A204.1 (cell line): Measurements from ENCODE around the gene C12orf42.
"Not testable (repeated sequence)": the region's sequence is repeated elsewhere in the genome, so short reads cannot be mapped to it uniquely, and the experiment has no call there.

Experiments
- FAIRE-seq: peaks from 2 replicates; lab custom pipeline; 2012; peaks lifted over from hg19 to GRCh38; lab: Jason Lieb, UNC

Gene C12orf42

GRCh38 chr12:103494734-103495468 lies 867 bp downstream of the C12orf42 start:
- no peak for FAIRE-seq

DNA sequence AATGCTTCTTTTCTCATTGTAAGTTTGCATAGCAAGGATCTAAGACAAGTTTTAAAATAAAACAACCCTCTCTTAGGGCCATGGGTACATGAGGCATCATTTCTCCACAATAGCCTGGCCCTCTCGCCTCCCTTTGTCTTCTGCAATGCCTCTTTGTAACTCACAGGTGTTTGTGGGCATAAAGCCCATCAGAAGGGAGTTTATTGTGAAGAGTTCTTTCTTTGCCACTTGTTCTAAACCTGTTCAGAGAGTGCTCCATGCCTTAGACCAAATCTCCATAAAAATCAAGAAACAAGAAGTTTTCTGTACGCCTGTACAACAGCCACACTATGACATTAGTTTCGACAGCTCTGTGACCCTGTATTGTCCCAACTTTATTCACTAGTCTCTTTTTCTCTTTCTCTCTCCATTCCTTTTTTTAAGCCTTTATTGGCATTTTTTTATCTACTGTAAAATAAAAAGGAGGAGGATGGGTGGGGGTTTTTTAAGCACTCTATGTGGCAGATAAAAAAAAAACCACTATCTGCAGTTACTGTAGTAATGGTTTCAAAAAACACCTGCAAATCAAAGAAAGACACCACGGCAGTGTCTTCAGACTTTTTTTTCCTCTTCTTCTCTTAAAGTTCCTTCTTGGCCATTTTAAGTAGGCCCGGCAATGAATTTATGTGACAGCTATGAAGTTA lies 1.6 kb downstream of the C12orf42 start:
- no peak for FAIRE-seq

DNA sequence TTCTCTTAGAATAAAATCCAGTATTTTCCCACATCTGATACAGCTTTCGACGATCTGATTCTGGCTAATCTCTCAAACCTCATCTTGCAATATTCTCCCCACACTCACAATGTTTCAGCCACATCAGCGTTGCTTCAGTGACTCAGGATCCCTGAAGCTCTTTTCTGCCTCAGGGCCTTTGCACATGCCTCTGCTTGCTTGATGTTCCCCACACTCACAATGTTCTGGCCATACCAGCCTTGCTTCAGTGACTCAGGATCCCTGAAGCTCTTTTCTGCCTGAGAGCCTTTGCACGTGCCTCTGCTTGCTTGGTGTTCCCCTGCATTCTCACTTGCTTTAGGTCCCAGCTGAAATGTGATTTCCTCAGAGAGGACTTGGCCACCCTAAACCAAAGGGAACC lies 2.6 kb downstream of the C12orf42 start:
- FAIRE-seq: no peak

DNA sequence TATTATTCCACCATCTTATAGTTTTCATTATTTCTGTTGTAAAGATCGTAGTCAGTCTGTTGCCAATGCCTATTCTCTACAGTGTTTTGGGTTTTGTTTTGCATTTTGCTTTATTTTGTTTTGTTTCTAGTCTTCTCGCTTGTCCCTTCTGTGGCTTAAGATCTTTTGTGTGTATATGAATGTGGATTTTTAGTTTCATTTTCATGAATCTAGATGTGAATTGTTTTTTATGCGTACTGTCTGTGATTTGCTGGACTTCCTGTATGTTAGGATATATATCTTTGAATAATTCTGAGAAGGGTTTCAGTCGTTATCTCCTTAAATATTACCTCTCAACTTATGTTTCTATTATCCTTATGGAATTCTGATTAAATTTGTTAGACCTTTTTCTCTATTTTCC lies 13.4 kb downstream of the C12orf42 start:
- FAIRE-seq: no peak

- no peak for FAIRE-seq
Measured at GRCh38 chr12:103475073-103475472, 20.7 kb downstream of the C12orf42 start.

GRCh38 chr12:103470664-103471063 lies 25.1 kb downstream of the C12orf42 start:
- no peak for FAIRE-seq

DNA sequence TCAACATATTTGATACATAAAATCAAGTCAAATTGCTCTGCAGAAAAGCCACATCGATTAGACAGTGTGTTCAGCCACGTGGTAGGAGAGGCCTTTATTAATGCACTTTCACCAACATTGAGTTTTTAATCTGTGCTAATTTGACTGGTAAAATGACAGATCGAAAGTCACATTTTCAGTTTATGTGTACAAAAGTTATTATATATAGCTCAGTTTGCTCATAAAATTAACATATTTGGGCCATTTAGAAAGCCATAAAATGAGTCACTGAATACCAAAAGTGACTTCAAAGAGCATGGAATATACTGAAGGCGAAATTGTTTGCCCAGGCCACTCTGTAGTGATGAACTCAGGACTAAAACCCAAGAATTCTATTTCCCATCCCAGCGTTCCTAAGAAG lies 26.0 kb downstream of the C12orf42 start:
- FAIRE-seq: no peak

GRCh38 chr12:103468837-103469236 lies 26.9 kb downstream of the C12orf42 start:
- no peak for FAIRE-seq

DNA sequence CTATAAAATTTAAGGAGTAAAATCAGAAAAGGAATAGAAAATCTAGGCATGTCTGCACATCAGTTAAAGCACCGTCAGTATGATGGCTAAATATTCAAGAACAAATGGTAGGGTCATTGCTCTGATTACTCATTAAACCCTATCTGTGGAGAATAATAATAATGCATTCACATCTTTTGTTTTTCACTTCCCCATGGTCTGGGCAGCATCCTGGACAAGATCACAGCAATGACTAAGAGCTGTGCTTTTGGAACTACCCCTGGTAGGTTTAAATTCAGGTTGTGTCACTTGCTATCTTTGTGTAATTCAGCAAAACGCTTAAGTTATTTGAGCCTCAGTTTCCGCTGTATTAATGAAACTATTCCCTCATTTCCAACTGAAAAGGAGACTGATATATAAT lies 33.1 kb downstream of the C12orf42 start:
- FAIRE-seq: no peak

GRCh38 chr12:103457471-103457870 lies 38.3 kb downstream of the C12orf42 start:
- FAIRE-seq: no peak

- FAIRE-seq: no peak
Measured at GRCh38 chr12:103456006-103456405, 39.8 kb downstream of the C12orf42 start.

DNA sequence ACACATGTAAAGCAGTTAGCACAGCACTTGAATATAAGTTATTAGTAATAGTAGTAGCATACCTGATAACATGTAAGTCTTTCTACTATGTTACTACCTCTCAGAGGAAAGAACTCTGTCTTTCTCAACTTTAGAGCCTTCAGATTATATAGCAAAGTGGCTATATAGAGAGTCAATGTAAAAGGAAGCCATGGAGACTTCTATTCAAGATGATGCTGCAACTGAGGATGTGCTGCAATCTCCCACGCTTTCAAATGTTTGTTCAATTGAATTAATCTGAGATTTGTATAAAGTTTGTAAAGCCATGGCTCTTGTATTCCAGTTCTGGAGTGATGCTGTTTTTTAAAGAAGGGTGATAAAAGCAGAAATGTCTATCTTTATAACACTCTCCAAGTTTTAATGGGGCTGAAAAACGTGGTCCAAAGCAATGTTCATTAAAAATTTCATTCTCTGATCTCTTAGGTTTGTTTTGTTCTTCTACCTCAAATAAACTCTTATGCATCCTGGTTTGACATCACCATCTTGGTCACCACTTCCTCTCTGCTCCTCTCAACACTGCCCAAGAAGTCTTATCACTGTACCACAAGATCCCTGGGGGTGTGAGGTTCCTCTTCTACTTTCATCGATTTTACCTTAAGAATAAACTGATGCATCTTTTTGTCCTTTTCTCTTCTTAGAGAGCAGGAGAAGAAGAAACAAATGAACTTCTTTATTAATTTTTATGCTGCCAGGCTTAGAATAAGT lies 40.6 kb downstream of the C12orf42 start:
- no peak for FAIRE-seq

DNA sequence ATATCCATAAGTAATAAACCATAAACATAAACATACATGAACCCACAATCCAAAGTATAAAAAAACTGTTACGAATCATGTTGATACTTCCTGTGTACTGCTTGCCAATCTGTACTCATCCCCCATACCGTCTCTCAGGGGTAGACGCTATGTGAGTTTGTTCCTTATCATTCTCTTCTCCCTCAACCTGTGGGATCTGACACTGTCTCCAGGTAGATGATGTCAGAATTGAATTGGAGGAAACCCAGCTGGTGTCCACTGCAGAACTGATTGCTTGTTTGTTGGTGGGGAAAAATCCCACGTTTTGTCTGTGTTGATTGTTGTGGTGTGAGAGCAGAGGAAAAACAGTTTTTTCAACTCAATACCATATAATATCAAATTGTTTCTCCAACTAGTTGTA lies 50.8 kb downstream of the C12orf42 start:
- FAIRE-seq: no peak

DNA sequence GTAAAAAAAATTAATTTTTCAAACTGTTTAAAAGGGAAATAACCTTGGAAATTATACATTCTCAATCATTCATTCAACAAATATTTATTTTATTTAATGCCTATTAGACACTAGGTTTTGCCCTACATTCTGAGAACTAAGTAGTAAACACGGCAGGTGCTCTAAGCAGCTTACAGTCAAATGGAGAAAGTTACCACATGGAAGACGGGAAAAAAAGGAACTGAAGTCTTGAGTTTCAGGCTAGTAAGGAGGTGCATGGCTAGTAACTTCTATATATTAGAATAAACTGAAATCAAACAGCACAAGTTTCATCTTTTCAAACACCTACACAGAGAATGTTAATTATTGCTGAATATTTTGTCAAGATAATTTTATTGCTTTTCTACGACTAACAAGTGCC lies 52.9 kb downstream of the C12orf42 start:
- no peak for FAIRE-seq

GRCh38 chr12:103442182-103442555 lies 53.6 kb downstream of the C12orf42 start:
- FAIRE-seq: no peak

DNA sequence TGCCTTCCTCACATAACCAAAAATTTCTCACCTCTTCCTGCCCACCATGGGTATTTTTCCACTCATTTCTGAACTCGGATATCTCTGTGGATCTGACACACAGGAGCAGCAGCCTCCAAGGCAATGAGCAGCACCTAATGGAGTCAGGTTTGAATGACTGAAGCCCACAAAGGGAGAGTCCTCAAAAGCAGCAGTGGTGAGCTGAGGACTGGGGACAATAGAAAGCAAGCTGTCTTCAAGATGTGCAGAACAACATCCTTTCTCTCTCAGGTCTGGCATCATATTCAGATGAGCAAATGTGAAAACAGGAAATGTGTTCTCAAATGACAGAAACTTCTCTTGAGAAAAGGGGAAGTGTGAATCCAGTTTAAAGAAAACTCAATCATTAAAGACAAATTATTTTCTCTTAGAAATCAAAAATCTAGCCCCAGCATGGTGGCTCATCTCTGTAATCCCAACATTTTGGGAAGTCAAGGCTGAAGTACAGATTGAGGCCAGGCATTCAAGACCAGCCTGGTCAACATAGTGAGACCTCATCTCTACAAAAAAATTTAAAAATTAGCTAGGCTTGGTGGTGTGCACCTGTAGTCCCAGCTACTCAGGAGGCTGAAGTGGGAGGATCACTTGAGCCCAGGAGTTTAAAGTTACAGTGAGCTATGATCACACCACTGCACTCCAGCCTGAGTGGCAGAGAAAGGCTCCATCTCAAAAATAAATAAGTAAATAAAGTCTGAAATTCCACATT lies 54.2 kb downstream of the C12orf42 start:
- no peak for FAIRE-seq

- FAIRE-seq: not testable (repeated sequence)
Measured at GRCh38 chr12:103434165-103435105, 61.3 kb downstream of the C12orf42 start.

- no peak for FAIRE-seq
Measured at GRCh38 chr12:103431950-103432349, 63.8 kb downstream of the C12orf42 start.

DNA sequence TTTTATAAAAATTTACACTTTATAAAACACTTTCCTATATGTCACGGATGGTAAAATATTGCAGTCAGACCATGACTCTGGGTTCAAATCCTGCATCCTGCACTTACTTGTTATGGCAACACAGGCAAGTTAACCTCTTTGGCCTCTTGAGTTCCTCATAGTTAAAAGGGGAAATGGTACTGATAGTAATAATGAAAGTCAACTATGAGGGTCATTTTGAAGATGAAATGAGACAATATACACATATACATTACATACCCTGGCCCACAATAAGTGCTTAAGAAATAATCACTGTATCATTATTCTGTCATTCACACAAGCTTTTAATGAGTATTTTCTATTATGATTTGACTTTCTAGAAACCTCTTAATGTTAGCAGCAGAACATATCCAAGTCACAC lies 64.4 kb downstream of the C12orf42 start:
- no peak for FAIRE-seq

- FAIRE-seq: not testable (repeated sequence)
Measured at GRCh38 chr12:103425674-103426073, 70.1 kb downstream of the C12orf42 start.

DNA sequence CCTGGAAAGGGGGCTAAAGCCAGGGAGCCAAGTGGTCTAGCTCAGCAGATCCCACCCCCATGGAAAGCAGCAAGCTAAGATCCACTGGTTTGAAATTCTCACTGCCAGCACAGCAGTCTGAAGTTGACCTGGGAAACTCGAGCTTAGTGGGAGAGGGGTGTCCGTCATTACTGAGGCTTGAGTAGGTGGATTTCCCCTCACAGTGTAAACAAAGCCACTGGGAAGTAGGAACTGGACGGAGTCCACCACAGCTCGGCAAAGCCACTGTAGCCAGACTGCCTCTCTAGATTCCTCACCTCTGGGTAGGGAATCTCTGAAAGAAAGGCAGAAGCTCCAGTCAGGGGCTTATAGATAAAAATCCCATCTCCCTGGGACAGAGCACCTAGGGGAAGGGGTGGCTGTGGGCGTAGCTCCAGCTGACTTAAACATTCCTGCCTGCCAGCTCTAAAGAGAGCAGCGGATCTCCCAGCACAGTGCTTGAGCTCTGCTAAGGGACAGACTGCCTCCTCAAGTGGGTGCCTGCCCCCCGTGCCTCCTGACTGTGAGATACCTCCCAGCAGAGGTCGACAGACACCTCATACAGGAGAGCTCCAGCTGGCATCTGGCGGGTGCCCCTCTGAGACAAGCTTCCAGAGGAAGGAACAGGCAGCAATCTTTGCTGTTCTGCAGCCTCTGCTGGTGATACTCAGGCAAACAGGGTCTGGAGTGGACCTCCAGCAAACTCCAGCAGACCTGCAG lies 70.8 kb downstream of the C12orf42 start:
- FAIRE-seq: not testable (repeated sequence)
